ENCODE measurements around the gene TUT7. TPM values are rescaled to one million over a fixed set of nuclear protein-coding genes. Genes with fewer than 3 reads are reported as not detected.

TUT7 gene
- total and polyA plus RNA-seq, 2 experiments from 2014 or later = 21.4 to 23.8 TPM

DNA sequence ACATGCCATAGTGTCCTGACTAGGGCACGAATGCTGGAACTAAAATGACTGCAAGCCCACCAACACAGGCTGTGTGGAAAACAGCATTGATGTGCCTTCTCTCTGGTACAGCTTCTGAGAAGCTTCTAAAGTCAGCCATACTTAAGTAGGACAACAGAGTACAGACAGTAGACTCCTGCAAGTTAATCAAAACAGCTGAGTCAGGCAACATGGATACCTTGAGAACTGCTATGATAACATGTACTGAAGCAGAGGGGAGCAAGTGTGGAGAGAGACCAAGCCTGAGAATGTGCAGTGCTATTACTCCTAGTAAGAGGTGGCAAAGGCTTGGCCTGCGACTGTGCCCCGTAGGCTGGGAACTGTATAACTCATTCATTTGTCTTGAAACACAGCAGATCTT is 74.4 kb downstream of the TUT7 start (continued):
- TF ChIP-seq ZNF462 (CRISPR knock-in tag; IDR thresholded peaks at IDR 0.05) (no peak), EZH2phosphoT487 (IDR thresholded peaks at IDR 0.05; ENCODE audit: unreplicated experiment) (no peak)

GRCh38 chr9:86277072-86277471 is 77.1 kb downstream of the TUT7 start:
- Mint-ChIP-seq H3K9me3 (no peaks in the 10 kb centered on the region; the same call in 2 of the 3 replicates), H3K36me3 (ENCODE audit: low read depth) (peaks cover 22% of the 10 kb centered on the region), H3K27me3 (ENCODE audit: insufficient read depth, low read depth, poor library complexity) (peaks cover 3% of the 10 kb centered on the region), H3K27ac (no peak overlapping the region; the same call in 1 of the 2 replicates), H3K4me1 (peaks cover 22% of the 10 kb centered on the region), H3K4me3 (no peak overlapping the region)
- peaks cover 20% of the 10 kb centered on the region for H4K20me1 ChIP-seq (replicated peaks; ENCODE audit: insufficient read depth)
- DNase-seq (ENCODE audit: low spot score) (no peak), ATAC-seq (no peak)
- H3K36me3 ChIP-seq (ENCODE audit: insufficient read depth) = peaks cover 11% of the 10 kb centered on the region; the same call in 1 of the 2 replicates
- no peak overlapping the region for H2AFZ ChIP-seq
- H3K27me3 ChIP-seq (ENCODE audit: insufficient read depth) = no peaks in the 10 kb centered on the region
- H3K79me2 ChIP-seq (replicated peaks; ENCODE audit: insufficient read depth) = peaks cover 81% of the 10 kb centered on the region
- H3K4me3 ChIP-seq = no peak overlapping the region
- H3K27ac ChIP-seq (ENCODE audit: low read depth) = no peak overlapping the region
- no peaks in the 10 kb centered on the region for H3K9me2 ChIP-seq (ENCODE audit: insufficient read depth)
- H3F3A ChIP-seq (replicated peaks; ENCODE audit: low read depth) = 0 out of 2 replicates have a peak, but pooled peaks cover 3% of the 10 kb centered on the region
- no peaks in the 10 kb centered on the region; the same call in 1 of the 2 replicates for H3K4me1 ChIP-seq (ENCODE audit: insufficient read depth)
- H3K4me2 ChIP-seq = no peak overlapping the region
- TF ChIP-seq, protein P1, sequence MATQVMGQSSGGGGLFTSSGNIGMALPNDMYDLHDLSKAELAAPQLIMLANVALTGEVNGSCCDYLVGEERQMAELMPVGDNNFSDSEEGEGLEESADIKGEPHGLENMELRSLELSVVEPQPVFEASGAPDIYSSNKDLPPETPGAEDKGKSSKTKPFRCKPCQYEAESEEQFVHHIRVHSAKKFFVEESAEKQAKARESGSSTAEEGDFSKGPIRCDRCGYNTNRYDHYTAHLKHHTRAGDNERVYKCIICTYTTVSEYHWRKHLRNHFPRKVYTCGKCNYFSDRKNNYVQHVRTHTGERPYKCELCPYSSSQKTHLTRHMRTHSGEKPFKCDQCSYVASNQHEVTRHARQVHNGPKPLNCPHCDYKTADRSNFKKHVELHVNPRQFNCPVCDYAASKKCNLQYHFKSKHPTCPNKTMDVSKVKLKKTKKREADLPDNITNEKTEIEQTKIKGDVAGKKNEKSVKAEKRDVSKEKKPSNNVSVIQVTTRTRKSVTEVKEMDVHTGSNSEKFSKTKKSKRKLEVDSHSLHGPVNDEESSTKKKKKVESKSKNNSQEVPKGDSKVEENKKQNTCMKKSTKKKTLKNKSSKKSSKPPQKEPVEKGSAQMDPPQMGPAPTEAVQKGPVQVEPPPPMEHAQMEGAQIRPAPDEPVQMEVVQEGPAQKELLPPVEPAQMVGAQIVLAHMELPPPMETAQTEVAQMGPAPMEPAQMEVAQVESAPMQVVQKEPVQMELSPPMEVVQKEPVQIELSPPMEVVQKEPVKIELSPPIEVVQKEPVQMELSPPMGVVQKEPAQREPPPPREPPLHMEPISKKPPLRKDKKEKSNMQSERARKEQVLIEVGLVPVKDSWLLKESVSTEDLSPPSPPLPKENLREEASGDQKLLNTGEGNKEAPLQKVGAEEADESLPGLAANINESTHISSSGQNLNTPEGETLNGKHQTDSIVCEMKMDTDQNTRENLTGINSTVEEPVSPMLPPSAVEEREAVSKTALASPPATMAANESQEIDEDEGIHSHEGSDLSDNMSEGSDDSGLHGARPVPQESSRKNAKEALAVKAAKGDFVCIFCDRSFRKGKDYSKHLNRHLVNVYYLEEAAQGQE (IDR thresholded peaks at IDR 0.05; ENCODE audit: unreplicated experiment) = no peak
- TF ChIP-seq ZNF462 (CRISPR knock-in tag; IDR thresholded peaks at IDR 0.05) (no peak), EZH2 (IDR thresholded peaks at IDR 0.05; ENCODE audit: low read depth, unreplicated experiment) (no peak), POLR2AphosphoS5 (IDR thresholded peaks at IDR 0.05; ENCODE audit: low read depth) (no peak), NANOG (IDR thresholded peaks at IDR 0.05; ENCODE audit: borderline replicate concordance) (no peak)

Data from GM23338 (cell line).